Activated CD4-positive, alpha-beta T cell treated with anti-CD3 and anti-CD28 coated beads, Interleukin-2, amount 50 U/mL, for 48 hours (primary cell): Measurements from ENCODE around the gene BAAT.
"Not testable (repeated sequence)": the region's sequence is repeated elsewhere in the genome, so short reads cannot be mapped to it uniquely, and the experiment has no call there.

Source experiments
- DNase-seq, 2 experiments: peaks; one replicate each; pipeline ENCODE4 v3.0.0-alpha.2; 2020

Gene BAAT

GRCh38 chr9:101384873-101385536 lies at the start of gene BAAT:
Gene BAAT, minus strand, starts transcription at chr9:101385006. Its CDS starts 13,602 bp downstream, at chr9:101371404.
- DNase-seq = not testable (repeated sequence)

- no peak for DNase-seq
Measured at GRCh38 chr9:101433229-101433628, 48.4 kb upstream of the BAAT start.

GRCh38 chr9:101432740-101433139 lies 47.9 kb upstream of the BAAT start:
- DNase-seq = no peak

- no peak for DNase-seq
Measured at GRCh38 chr9:101432171-101432570, 47.4 kb upstream of the BAAT start.

- no peak for DNase-seq
Measured at GRCh38 chr9:101429736-101430135, 44.9 kb upstream of the BAAT start.

- DNase-seq = no peak
Measured at GRCh38 chr9:101428909-101429308, 44.1 kb upstream of the BAAT start.

GRCh38 chr9:101427957-101428655 lies 43.3 kb upstream of the BAAT start:
- no peak for DNase-seq

GRCh38 chr9:101427358-101427757 lies 42.6 kb upstream of the BAAT start:
- DNase-seq = no peak

GRCh38 chr9:101421653-101422065 lies 36.9 kb upstream of the BAAT start:
- no peak for DNase-seq

GRCh38 chr9:101419863-101420262 lies 35.1 kb upstream of the BAAT start:
- no peak for DNase-seq

GRCh38 chr9:101418518-101419430 lies 34.0 kb upstream of the BAAT start:
- DNase-seq = no peak

- DNase-seq = no peak
Measured at GRCh38 chr9:101417977-101418376, 33.2 kb upstream of the BAAT start.

- no peak for DNase-seq
Measured at GRCh38 chr9:101417389-101417788, 32.6 kb upstream of the BAAT start.

GRCh38 chr9:101415578-101415977 lies 30.8 kb upstream of the BAAT start:
- no peak for DNase-seq

GRCh38 chr9:101414839-101415238 lies 30.0 kb upstream of the BAAT start:
- no peak for DNase-seq

- DNase-seq = no peak
Measured at GRCh38 chr9:101409079-101409477, 24.3 kb upstream of the BAAT start.

GRCh38 chr9:101408374-101409078 lies 23.7 kb upstream of the BAAT start:
- DNase-seq = no peak

- DNase-seq = no peak
Measured at GRCh38 chr9:101403516-101404285, 18.9 kb upstream of the BAAT start.

GRCh38 chr9:101400120-101400519 lies 15.3 kb upstream of the BAAT start:
- peak; percentile 4 to 13 for DNase-seq

- DNase-seq = no peak
Measured at GRCh38 chr9:101399643-101399970, 14.8 kb upstream of the BAAT start.

GRCh38 chr9:101398930-101399642 lies 14.3 kb upstream of the BAAT start:
- DNase-seq = peak; percentile 7 to 18
